Lung microvascular endothelial cell (primary cell): ENCODE measurements around the gene UBE2I. TPM values are rescaled to one million over a fixed set of nuclear protein-coding genes. Genes with fewer than 3 reads are reported as not detected.
"Not testable (repeated sequence)": the region's sequence is repeated elsewhere in the genome, so short reads cannot be mapped to it uniquely, and the experiment has no call there.

Experiments used
- DNase-seq, 2 donors: peaks; one replicate each; pipeline versions ENCODE4 v3.0.0 to v3.0.0-alpha.2; 2010; ENCODE audit warnings: low read depth in 2 of 2
- total RNA-seq: library from RNA; depleted of rRNA; stranded (reverse); fragments of >200 nt; gene quantifications from 2 replicates; pipeline ENCODE4 v1.2.1, GENCODE V29; 2014

The UBE2I gene
- total RNA-seq, result 29.6 and 35.3 TPM in 2 replicates

DNA sequence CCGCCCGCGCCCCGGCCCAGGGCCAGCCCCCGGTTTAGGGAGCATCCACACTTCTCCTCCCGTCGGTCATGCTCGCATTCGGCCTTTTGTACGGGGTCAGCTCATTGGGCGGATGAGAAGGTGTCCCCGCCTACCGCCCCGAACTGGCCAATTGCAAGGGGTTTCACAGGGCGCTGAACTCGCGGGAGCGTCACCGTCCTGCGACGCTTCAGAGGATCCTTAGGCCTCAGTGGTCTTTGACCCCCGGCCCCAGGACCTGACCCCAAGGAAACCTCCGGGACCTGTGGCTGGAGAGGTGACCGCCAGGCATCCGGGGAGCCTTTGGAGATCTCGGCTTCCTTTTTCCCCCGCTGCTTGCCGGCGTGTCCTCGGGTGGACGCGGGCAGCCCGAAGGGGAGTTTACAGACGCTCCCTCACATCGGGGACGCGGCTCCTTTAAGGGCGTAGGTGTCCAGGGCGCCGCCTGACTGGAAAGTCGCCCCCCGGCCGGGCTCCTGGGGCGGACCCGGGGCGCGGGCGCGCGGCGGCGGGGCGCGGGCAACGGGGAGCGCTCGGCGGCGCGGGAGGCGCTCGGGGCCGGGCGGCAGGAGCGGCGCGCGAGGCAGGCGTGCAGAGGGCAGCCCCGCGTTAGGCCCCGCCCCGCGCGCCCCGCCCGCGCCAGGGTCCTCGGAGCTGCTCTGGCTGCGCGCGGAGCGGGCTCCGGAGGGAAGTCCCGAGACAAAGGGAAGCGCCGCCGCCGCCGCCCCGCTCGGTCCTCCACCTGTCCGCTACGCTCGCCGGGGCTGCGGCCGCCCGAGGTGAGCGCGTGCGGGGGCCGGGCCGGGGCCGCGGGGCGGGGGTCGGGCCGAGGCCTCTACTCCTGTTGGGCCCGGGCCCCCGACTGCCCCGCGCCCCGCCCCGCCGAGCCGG is at the start of gene UBE2I:
Gene UBE2I, plus strand, starts transcription at position 660 of the 909 bp plus-strand sequence. CDS start 4,395 bp downstream, outside the sequence.
- DNase-seq, result peak; percentile 98 to 99

DNA sequence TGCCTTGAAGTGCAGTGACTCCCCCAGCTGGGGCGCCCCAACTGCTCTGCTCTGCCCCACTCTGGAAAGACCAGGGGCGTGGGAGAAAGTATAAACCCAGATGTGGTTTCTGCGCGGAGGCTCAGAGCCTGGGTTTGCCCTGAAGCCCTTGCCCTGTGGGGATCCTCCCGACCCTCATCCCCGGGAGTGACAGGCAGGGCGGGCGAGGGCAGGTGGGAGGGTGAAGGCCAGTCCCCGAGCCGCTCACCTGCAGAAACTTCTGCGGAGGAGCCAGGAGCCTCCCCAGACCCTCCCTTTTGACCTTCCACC is 49.7 kb upstream of the UBE2I start:
- DNase-seq, result no peak

DNA sequence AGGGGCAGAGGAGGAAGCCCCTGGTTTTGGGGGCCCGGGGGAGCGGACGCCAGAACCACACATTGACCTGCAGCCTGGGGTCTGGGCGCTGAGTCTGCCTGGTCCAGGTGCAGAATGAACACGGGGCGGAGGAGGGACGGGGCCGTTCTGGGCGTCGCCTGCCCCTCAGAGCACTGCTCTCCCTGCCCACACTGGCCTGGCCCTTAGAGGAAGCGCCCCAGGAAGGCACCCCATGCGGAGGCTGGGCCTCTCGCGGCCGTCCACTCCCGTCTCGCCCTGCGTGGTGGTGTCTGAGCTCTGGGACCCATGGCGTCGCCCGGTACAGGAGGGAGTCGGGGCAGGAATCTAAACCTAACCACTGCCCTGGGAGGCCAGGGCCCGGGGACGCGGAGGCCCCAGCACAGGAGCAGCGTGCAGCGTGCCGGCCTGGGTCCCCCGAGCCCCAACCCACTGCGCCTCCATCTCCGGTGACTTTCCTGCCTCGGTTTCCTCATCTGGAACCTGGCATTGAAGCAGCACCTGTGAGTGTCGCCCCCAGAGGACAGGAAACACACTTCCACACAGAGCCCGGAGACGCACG is 49.2 kb upstream of the UBE2I start:
- no peak for DNase-seq

DNA sequence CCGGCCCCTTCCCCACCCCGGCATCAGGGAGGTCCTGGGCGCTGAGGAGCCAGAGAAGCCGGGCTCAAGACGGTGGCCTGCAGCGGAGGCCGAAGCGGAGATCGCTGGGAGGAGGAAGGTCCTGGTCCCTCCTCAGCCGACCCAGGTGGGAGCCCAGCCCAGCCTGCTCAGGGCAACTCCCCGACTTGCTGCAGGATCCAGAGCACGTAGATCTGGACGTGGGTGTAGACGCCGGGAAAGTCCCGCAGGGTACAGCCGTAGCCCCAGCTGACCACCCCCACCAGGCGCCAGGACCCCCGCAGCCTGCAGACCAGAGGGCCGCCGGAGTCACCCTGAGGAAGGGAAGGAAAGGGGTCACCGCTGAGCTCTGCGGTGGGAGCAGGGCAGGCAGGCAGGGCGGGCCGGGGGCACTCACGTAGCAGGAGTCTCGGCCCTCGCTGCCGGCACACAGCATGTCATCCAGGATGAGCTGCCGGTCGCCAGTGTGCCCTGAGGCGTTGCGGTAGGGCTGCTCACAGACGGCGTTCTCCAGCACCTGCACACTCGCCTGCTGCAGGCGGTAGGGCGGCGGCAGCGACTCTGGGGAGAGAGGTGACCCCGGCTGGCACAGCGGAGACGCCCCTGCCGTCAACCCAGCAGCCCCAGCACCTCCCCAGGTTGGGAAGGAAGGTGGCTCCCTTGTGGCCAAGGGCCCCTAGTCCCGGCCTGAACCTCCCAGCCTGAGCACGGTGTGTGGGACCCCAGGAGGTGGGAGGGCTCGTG is 48.1 kb upstream of the UBE2I start:
- no peak for DNase-seq

DNA sequence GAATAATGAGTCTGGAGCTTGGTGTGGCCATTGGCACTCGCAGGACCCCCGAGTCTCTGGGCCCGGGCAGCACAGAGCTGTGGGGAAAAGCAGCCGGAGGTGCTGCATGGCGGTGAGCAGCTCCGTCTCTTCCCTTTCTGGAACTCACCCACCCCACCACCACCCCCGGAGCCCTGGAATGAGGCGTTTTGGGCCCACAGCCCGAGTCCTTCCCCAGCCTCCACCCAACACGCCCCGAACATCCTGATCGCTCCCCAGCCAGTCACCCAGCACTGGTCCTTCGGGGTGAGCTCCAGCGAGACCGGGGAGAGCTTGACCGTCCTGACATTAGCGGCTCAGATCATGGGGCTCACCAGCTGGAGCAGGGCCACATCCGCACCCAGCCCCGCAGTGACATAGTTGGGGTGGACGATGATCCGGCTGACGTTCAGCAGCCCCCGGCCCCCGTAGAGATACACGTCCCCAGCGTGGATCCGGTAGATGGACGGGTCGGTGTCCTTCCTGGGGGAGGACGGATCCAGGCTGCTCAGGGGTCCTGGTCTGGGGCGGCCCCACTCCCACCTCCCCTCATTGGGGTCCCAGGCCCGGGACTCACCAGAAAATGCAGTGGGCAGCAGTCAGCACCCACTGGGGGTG is 47.1 kb upstream of the UBE2I start:
- DNase-seq, result no peak

DNA sequence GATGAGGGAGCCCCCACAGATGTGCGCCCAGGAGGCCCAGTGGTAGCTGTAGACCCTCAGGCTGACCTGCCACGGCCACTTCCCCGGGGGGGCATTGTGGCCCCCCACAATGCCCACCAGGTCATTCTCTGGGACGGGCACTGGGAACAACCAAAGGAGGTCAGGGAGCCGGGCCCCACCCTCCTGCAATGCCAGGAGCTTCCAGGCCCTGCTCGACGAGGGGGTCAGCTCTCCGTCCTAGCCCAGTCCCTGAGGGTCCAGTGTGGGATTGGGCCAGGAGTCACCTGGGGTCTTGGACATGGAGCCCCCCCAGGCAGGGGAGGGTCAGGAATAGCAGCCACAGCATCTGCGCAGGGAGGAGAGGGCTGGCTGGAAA is 46.6 kb upstream of the UBE2I start:
- DNase-seq, result no peak

DNA sequence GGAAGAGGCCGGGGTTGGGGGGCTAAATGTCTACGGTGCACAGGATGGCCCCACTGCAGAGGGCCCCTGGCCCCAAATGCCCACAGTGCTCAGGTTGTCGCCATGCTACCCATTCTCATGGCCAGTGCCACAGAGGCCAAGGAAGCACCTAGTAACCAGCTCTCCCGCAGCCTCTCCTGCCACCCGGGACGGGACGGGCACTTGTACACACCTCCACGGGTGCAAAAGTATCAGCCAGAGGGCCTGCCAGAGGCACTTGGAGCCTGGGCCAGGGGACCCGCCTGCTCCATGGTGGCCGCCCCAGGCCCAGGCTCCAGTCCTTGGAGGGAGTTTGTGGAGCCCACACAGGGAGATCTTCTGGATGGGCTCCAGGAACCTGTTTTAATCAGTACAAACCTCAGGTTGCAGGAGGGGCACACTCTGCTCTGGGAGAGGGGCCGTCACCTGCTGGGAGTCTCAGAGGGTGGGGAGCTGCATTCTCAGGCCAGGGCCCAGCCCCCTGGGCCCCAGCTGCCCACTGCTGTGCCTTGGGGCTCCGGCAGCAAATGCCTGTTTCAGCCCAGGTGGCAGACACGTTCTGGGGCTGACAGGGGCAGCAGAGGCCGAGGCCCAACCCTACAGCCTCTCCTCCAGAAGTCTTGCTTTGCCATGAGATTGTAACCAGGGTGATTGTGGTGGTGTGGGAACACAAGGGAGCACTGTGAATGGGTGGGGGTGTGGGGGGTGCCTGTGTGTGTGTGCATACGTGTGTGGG is 45.7 kb upstream of the UBE2I start:
- no peak for DNase-seq

DNA sequence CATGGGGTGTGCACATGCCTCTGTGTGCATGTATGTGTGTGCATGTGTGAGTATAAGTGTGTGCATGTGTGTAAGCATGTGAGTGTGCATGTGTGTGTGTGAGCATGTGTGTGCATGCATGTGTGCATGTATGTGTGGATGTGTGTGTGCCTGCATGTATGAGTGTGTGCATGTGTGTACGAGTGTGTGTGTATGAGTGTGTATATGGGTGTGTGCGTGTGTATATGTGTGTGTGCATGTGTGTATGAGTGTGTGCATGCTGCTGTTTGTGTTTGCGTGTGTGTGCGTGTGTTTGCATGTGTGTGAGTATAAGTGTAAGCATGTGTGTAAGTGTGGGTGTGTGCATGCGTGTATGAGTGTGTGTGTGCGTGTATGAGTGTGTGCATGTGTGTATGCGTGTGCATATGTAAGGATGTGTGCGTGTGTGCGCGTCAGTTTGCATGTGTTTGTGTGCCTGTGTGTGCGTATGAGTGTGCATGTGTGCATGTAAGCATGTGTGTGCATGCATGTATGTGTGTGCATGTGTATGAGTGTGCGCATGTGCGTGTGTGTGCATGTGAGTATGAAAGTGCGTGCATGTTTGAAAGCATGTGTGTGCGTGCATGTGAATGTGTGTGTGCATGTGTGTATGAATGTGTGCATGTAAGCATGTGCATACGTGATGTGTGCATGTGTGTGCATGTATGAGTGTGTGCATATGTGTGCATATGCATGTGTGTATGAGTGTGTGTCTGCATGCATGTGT is 44.9 kb upstream of the UBE2I start:
- DNase-seq, result no peak

DNA sequence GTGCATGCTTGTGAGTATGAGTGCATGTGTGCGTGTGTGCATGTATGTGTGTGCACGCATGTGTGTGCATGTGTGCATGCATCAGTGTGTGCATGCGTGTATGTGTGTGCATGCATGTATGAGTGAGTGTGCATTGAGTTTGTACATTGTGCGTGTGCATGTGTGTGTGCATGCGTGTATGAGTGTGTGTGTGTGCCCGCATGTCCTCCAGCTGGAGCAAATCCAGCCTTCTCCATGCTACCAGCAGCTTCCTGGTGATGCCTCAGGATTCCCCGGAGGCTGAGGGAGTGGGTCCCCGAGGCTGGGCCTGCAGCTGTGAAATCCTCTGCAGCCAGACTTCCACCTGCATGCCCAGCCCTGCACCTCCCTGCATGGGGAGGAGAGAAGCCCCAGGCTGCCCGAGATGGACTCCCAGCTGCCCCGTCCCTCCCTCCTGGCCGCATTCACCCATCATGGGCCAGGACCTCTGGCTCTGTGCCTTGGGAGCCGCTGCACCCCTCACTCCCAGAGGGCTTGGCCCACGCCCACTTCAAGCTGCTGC is 44.3 kb upstream of the UBE2I start:
- no peak for DNase-seq

DNA sequence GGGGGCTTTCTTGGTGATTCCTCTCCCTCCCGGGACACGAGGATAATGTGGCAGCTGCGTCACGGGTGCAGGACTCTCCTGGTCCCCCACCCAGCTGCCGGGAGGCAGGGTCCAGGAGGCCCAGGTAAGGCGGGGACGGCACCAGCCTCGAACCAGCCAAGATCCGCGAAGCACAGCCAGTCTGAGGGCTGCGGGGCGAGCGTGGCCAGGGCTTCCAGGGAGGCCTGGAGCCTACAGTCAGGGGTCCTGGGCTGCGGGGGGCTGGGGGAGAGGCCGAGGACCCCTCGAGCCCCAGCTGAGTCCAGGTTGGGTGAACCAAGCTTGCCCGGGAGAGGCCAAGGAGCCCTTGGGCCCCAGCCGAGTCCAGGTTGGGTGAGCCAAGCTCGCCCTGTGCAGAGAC is 43.6 kb upstream of the UBE2I start:
- no peak for DNase-seq

DNA sequence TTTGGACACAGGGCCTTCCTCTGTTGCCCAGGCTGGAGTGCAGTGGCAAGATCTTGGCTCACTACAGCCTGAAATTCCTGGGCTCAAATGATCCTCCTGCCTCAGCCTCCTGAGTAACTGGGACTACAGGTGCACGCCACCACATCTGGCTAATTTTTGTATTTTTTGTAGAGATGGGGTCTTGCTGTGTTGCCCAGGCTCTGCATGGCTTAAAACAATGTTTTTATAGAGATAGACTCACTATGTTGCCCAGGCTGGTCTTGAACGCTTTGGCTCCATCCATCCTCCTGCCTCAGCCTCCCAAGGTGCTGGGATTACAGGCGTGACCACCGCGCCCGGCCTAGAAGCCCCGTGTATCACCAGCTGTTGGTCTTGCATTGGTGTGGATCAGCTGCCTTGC is 40.0 kb upstream of the UBE2I start:
- DNase-seq, result not testable (repeated sequence)

DNA sequence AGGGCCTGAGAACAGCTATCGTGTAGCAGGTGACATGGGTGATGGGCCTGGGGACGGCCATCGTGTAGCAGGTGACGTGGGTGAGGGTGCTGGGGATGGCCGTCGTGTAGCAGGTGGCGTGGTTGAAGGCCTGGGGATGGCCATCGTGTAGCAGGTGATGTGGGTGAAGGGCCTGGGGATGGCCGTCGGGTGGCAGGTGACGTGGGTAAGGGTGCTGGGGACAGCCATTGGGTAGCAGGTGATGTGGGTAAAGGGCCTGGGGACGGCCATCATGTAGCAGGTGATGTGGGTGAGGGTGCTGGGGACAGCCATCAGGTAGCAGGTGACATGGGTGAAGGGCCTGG is 38.1 kb upstream of the UBE2I start:
- DNase-seq, result no peak

DNA sequence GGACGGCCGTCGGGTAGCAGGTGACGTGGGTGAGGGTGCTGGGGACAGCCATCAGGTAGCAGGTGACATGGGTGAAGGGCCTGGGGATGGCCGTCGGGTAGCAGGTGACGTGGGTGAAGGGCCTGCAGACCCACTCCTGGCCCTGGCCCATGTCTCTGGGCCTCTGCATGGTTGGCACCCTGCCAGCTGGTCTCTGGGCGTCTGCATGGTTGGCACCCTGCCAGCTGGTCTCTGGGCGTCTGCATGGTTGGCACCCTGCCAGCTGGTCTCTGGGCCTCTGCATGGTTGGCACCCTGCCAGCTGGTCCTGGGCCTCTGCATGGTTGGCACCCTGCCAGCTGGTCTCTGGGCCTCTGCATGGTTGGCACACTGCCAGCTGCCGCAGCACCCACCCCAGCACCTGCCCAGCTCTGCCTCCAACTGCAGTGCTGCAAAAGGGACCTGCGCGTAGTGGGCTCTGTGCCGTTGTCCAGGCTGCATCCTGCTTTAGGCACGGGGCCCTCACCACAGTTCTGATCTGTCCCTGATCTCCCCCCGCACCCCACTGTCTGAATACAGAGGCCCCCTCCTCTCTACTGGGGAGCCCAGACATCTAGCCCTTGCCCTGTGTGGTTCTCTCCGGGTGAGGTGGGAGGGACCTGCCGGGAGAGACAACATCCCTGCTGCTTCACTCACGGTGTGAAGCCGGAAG is 37.6 kb upstream of the UBE2I start:
- DNase-seq, result peak in 1 of 2 donors; percentile 64

DNA sequence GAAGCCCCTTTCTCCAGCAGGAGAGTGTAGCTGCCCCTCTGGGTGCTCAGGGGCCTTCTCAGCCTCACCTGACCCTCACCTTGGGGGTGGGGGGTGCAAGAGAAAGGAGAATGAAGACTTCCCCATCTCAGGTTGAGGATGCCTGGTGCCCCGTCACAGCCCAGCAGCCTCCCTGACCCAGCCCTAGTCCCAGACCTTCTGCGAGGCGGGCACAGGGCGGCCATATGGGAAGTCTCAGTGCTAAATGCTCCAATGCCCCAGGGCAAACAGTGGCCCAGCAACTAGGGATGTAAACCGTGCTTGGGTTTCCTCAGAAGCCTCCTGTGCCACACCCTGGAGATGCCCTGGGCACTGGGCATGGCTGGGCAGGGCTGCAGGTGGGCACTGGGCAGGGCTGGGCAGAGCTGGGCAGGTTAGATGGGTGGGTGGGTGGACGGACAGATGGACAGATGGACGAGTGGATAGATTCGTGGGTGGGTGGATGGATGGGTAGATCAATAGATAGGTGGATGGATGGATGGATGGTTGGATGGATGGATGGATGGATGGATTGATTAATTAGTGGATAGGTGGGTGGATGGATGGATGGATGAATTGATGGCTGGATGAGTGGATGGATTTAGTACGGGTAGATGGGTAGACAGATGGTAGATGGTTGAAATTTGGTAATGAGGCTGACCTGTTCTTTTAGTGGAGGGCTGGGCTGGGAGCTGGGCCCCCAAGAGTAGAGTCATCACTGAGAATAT is 36.8 kb upstream of the UBE2I start:
- DNase-seq, result no peak

DNA sequence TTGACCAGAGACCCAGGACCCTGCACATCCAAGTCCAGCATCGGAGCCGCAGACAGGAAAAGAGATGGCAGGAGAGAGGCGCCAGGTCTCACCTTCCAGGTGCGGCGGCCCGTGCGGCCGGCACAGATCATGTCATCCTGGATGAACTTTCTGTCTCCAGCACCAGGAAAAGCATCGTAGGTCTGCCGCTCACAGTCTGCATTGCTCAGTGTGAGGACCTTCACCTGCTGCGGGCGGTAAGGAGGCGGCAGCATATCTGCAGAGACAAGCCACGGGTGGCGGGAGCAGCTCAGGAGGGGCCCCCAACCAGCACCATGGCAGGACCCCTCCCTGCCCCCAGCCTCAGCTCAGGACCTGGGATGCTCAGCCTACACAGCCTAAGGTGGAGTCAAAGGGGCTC is 35.6 kb upstream of the UBE2I start:
- no peak for DNase-seq

DNA sequence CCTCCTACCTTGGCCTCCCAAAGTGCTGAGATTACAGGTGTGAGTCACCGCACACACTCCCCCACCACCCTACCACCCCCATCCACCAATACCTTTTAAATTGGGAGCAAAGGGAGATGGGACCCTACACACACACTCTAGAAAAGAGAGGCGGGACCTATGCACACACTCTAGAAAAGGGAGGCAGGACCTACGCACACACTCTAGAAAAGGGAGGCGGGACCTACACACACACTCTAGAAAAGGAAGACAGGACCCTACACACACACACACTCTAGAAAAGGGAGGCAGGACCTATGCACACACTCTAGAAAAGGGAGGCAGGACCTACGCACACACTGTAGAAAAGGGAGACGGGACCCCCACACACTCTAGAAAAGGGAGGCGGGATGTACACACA is 34.7 kb upstream of the UBE2I start:
- DNase-seq, result no peak

DNA sequence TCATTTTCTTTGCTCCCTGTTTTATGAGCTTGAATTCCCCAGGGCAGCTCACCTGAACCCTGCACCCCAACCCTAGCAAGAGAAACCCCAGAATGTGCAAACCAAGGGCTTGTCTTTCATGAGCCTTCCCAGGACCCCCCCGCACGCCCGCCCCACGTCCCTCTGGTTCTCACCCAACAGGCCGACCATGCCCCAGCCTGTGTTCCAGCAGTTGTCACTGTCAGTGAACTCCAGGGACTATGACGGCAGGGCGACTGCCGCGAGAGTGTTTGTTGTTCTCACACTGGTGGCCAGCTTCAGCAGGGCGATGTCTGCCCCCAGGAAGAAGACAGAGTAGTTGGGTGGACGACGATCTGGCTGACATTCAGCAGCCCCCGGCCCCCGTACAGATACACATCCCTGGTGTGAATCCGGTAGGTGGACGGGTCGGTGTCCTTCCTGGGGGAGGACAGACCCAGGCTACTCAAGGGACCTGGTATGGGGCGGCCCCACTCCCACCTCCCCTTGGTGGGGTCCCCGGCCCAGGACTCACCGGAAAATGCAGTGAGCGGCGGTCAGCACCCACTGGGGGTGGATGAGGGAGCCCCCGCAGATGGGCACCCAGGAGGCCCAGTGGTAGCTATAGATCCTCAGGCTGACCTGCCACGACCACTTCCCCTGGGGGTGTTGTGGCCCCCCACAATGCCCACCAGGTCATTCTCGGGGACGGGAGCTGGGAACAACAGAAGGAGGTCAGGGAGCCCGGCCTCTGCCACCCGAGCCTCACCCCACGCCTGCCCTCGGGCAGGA is 33.5 kb upstream of the UBE2I start:
- no peak for DNase-seq

DNA sequence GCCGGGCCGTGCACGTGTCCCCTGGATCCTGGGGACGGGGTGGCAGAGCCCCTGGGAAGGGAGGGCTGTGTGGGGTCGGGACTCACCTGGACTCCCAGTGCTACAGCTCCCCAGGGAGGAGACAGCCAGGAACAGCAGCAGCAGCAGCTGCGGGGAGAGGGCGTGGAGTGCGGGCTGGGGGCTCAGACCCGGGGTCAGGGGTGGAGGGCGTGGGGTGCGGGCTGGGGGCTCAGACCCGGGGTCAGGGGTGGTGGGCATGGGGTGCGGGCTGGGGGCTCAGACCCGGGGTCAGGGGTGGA is 32.9 kb upstream of the UBE2I start:
- DNase-seq, result no peak
